ENCODE results near the gene ARPP21.

Gene ARPP21

DNA sequence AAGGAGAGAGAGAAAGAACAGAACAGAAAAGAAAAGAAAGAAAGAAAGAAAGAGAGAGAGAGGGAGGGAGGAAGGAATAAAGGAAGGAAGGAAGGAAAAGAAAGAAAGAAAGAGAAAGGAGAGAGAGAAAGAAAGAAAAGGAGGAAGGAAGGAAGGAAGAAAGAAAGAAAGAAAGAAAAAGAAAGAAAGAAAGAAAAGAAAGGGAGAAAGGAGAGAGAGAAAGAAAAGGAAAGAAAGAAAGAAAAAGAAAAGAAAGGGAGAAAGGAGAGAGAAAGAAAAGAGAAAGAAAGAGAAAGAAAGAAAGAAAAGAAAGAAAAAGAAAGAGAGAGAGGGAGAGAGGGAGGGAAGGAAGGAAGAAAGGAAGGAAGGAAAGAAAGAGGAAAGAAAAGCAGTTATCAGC, 108.8 kb downstream of the ARPP21 start:
- no peaks in the 10 kb centered on the region for H3K4me1 Mint-ChIP-seq
- no peaks in the 10 kb centered on the region for H3K36me3 Mint-ChIP-seq (ENCODE audit: low read depth)
- H3K27ac Mint-ChIP-seq, result peak overlapping the region in 1 of 3 experiments; percentile 70
- TF ChIP-seq, protein P1, sequence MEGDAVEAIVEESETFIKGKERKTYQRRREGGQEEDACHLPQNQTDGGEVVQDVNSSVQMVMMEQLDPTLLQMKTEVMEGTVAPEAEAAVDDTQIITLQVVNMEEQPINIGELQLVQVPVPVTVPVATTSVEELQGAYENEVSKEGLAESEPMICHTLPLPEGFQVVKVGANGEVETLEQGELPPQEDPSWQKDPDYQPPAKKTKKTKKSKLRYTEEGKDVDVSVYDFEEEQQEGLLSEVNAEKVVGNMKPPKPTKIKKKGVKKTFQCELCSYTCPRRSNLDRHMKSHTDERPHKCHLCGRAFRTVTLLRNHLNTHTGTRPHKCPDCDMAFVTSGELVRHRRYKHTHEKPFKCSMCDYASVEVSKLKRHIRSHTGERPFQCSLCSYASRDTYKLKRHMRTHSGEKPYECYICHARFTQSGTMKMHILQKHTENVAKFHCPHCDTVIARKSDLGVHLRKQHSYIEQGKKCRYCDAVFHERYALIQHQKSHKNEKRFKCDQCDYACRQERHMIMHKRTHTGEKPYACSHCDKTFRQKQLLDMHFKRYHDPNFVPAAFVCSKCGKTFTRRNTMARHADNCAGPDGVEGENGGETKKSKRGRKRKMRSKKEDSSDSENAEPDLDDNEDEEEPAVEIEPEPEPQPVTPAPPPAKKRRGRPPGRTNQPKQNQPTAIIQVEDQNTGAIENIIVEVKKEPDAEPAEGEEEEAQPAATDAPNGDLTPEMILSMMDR (IDR thresholded peaks at IDR 0.05; ENCODE audit: unreplicated experiment in 3 of 3), result no peak
- H3K27me3 Mint-ChIP-seq (ENCODE audit: low read depth), result peaks cover 3% of the 10 kb centered on the region
- H3K4me3 Mint-ChIP-seq, result no peak overlapping the region
- H3K9me3 Mint-ChIP-seq, result no peaks in the 10 kb centered on the region

DNA sequence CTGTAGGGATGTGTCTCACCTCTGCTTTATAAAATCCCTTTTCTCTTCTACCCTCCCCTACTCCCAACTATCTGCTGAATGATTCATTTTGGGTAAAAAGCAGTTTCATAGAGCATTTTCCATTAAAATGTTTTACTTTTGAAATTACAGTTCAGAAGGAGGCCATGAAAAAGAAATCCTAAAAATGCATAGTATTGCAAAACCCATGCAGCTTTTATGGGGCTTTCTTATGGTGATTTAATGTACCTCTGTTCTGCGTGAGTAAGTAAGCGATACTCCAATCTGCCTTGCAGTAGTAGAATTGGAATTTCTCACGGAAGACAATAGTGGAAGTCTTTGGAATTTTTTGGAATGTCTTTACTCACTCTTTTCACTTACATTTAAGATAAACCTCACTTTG, 111.9 kb downstream of the ARPP21 start:
- H3K27ac Mint-ChIP-seq, result no peak overlapping the region
- no peaks in the 10 kb centered on the region for H3K4me1 Mint-ChIP-seq

DNA sequence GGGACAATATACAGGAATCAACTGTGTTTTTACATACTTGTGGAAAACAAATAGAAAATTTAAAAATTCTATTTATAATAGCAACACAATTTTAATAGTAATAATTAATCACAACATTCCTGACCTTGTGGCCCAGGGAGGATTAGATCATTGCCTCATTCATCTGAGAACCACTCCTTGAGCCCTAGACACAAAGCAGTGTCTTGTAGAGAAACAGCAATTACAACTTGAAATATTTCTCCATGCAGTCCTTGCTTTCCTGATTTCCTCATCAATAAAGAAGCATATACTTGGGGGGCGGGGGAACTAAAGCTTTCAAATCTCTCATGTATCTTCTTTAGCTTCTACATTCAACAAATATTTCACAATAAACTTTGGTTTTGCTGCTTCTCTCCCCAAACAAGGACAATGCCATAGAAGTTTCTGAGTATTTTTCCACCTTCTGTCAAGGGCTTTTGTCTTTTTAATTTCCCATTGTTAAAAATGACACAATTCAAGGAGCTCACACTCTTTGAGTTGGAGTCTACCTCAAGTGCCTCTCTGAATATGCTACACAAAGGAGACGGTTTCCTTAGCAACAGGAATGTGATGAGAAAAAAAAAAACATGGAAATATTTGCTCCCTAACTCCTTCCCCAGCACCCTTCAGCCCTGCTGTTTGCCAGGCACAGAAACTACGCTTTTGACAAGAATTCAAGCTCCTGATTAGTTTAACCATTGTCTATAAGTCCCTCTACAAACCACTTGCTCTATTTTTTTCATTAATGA, 118.8 kb downstream of the ARPP21 start:
- TF ChIP-seq, protein P1 (IDR thresholded peaks at IDR 0.05; ENCODE audit: unreplicated experiment in 3 of 3), result no peak
- Mint-ChIP-seq H3K27ac (no peak overlapping the region), H3K4me1 (peaks cover 42% of the 10 kb centered on the region), H3K27me3 (ENCODE audit: low read depth) (no peaks in the 10 kb centered on the region), H3K9me3 (no peaks in the 10 kb centered on the region), H3K4me3 (no peak overlapping the region), H3K36me3 (ENCODE audit: low read depth) (no peaks in the 10 kb centered on the region)

More for the DNA sequence above, 111.9 kb downstream of the ARPP21 start:
- Mint-ChIP-seq H3K36me3 (ENCODE audit: low read depth) (no peaks in the 10 kb centered on the region), H3K9me3 (no peaks in the 10 kb centered on the region), H3K4me3 (no peak overlapping the region), H3K27me3 (ENCODE audit: low read depth) (no peaks in the 10 kb centered on the region)
- TF ChIP-seq, protein P1 (IDR thresholded peaks at IDR 0.05; ENCODE audit: unreplicated experiment in 3 of 3), result no peak

DNA sequence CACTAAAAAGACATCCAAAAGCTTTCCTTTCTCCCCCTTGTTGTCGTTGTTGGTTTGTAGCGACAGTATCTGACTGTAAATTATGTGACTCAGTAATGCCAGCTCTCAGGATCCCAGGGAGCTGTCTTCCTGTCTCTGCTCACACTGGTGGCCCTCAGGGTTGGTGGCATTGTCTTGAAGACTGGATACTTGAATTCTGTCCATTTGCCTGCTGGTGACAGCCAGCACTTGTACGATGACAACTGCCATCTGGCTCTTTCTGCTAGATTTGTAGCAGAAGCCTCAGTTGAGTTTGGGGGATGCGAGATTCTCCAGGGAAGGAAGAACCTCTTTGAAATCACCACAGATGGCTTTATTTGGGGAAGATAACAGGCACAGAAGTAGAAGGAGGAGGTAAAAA, 120.8 kb downstream of the ARPP21 start:
- Mint-ChIP-seq H3K27ac (peak overlapping the region in 2 of 3 experiments; percentile 6 to 52), H3K9me3 (no peaks in the 10 kb centered on the region), H3K36me3 (ENCODE audit: low read depth) (no peaks in the 10 kb centered on the region), H3K4me1 (peaks cover 42% of the 10 kb centered on the region), H3K27me3 (ENCODE audit: low read depth) (no peaks in the 10 kb centered on the region), H3K4me3 (peak overlapping the region in 1 of 3 experiments; percentile 5)
- TF ChIP-seq, protein P1 (IDR thresholded peaks at IDR 0.05; ENCODE audit: unreplicated experiment in 3 of 3), result no peak

DNA sequence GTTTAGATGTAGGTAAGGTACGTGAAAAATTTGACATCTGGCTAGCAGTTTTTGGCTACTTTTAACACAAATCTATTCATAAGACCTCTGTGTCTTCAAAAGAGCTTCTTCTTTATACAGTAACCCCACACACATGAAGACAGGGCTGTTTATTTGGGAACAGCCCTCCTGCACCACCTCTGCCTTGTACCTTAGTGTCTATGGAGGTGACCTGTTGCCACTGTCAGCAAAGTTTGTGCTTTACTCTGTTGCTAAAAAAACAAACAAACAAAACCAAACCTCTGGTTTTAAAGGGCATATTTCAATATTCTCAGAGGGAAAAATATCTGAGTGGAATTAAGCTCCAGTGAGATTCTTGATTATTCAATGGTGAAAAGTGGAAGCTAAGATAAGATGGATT, 122.0 kb downstream of the ARPP21 start:
- TF ChIP-seq, protein P1 (IDR thresholded peaks at IDR 0.05; ENCODE audit: unreplicated experiment in 3 of 3), result no peak
- Mint-ChIP-seq H3K36me3 (ENCODE audit: low read depth) (no peaks in the 10 kb centered on the region), H3K4me3 (no peak overlapping the region), H3K4me1 (peaks cover 42% of the 10 kb centered on the region), H3K9me3 (no peaks in the 10 kb centered on the region), H3K27ac (peak overlapping the region in 1 of 3 experiments; percentile 52), H3K27me3 (ENCODE audit: low read depth) (no peaks in the 10 kb centered on the region)
